Effector CD4-positive, alpha-beta T cell (primary cell): ENCODE results near the gene SZT2.
A peak's percentile ranks its signal among the peaks of the same experiment; 100 is the strongest.
"Not testable (repeated sequence)": the region's sequence is repeated elsewhere in the genome, so short reads cannot be mapped to it uniquely, and the experiment has no call there.

Source experiments
- DNase-seq: peaks from one replicate; pipeline ENCODE4 v3.0.0-alpha.2; 2020

Gene SZT2

DNA sequence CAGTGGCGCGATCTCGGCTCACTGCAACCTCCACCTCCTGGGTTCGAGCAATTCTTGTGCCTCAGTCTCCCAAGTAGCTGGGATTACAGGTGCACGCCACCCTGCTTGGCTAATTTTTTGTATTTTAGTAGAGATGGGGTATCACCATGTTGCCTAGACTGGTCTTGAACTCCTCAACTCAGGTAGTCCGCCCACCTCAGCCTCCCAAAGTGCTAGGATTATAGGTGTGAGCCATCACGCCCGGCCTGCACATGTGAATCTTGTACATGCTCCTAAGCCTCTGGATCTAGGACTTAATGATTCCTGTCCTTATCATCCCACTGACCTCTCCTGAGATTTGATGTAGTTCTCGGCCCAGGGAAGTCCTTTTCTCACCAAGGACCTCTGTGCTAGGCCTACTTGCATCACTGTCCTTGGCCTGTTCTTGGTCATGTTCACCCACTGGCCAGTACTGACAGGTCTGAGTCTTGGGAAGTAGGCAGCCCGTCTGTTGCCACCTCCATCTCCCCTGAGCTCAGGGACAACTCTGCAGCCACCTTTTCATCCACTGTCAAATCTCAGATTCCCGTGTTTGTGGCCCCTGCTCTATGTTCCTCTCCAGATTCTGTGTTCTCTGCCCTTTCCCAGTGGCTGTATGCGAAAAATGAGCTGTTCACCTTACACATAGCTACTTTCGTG lies 54.6 kb downstream of the SZT2 start:
- DNase-seq = no peak

DNA sequence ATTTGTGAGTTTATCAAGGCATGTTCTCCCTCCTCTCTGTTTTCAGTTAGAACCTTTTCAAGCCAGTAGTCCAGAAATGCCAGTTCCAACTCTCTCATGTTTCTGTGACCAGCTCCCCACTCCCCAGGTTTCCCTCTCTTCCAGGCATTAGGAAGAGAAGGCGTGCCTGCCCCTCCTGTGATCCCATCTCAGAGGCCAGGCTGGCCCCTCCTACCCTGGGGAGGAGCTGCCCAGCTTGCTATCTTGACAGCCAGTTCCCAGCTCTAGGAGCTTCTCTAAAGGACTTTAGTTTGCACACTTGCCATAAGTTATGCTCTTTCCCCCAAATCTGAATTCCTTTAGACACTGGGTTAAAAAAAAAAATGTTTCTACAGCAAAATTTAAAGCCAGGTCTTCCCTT lies 55.1 kb downstream of the SZT2 start:
- no peak for DNase-seq

- DNase-seq = no peak
Observed at GRCh38 chr1:43445606-43446387, 56.1 kb downstream of the SZT2 start.

DNA sequence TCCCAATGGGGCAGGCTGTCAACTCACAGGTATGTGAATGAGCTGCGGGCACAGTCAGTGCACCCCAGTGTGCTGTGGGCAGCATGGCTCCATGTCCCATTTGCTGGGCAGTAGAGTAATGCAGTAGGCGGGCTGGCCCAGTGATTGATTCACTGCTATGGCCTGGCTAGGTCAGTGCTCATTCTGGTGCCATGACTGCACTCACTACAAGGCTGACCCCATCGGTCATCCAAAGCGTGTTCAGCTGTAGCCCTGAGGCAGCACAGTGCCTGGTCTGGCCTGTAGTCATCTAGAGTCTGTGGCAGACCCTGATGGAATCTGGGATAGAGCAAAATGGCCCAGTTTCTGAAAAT lies 56.7 kb downstream of the SZT2 start:
- DNase-seq = no peak

DNA sequence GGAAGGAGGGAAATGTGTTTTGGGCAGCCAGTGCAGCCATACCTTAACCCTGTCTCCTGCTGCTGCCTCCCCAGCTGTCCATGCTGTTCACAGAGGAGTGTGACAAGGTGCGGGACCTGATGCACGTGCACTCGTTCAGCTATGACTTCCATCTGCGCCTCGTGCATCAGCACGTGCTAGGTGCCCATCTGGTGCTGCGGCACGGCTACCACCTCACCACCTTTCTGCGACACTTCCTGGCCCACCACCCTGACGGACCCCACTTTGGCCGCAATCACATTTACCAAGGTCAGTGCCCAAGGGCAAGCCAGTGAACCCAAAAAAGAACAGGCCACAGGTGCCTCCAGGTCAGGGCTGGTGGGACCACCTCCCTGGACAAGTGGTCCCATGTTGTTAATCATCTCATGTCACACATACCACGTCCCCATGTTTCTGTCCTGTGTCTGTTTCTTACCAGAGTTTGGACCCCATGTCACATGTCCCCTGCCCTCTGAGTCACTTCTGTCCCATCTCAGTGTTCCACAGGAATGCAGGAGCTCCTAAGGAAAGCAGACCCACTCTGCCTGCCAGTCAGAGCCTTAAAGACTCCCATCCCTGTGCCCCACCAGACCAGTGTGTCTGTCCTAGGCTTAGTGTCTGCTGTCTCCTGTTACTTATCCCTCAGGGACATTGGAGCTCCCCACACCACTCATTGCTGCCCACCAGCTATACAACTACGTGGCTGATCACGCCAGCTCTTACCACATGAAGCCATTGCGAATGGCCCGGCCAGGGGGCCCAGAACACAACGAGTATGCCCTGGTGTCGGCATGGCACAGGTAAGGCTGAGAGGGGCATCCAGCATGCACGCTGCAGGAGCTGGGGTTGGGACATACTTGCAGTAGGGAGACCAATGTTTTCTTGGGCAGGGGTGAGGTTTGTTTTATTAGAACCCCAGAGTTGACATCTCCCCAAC lies 57.5 kb downstream of the SZT2 start:
- DNase-seq = no peak

DNA sequence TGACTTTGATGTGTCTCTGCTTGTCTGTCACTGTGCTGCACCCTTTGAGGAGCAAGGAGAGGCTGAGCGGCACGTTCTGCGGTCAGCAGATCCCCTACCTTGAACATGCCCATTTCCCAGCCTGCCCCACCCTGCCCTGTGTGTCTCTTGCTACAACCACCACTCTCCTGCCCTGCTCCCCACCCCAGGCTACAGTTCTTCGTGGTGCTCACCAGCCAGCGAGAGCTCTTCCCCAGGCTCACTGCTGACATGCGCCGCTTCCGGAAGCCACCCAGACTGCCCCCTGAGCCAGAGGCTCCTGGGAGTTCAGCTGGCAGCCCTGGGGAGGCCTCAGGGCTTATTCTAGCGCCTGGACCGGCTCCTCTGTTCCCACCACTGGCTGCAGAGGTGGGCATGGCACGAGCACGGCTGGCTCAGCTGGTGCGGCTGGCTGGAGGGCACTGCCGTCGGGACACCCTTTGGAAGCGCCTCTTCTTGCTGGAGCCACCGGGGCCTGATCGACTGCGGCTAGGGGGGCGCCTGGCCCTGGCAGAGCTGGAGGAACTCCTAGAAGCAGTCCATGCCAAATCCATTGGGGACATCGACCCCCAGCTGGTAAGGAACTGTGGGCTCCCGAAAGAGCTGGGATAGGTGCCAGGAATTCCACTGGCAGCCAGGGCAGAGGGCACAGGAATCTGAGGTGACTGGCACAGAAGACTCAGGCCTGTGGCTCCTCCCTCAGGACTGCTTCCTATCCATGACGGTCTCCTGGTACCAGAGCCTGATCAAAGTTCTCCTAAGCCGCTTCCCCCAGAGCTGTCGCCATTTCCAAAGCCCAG lies 58.4 kb downstream of the SZT2 start:
- DNase-seq = no peak

- DNase-seq = no peak
Observed at GRCh38 chr1:43448955-43449707, 59.4 kb downstream of the SZT2 start.

DNA sequence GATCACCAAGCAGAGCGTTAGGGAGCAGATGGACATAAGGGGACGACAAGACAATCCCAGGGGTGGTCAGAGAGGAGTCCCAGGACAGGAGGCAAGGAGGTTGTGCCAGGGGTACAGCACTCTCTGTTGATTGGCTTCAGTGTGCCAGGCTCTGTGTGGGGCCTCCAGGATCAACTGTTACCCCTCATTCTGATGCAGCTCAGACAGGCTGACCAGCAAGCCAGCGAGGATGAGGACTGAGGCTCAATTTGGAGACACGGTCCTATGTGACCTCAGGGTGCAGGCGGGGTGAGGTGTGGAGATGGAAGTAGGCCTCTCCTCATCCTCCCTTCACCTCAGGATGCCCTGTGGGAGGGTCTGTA lies 60.0 kb downstream of the SZT2 start:
- no peak for DNase-seq

DNA sequence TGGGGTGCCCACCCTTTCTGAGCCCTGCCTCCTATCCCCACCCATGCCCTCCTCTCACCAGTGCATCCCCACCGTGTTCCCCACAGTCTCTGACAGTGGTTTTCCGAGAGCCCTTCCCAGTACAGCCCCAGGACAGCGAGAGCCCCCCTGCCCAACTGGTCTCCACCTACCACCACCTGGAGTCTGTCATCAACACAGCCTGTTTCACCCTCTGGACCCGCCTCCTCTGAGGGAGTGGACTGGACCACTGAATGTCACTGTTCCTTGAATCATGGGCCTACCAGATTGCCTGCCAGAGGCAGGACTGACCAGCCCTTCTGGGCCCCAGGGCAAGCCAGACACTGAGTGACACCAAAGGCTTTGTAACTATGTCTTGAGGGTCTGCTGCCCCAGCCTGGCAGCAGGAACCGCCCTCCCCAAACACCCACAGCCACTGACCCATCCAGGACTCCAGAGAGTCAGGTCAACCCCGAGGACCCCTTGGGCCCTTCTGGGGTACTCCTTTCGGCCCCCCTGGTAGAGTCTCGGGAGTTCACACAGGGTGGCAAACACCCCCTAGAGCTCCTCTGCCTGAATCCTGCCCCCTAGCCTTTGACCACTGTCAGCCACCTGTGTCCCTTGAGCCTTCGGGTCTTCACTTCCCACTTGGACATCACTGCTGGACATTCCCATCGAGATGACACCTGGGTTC lies 60.7 kb downstream of the SZT2 start:
- no peak for DNase-seq

DNA sequence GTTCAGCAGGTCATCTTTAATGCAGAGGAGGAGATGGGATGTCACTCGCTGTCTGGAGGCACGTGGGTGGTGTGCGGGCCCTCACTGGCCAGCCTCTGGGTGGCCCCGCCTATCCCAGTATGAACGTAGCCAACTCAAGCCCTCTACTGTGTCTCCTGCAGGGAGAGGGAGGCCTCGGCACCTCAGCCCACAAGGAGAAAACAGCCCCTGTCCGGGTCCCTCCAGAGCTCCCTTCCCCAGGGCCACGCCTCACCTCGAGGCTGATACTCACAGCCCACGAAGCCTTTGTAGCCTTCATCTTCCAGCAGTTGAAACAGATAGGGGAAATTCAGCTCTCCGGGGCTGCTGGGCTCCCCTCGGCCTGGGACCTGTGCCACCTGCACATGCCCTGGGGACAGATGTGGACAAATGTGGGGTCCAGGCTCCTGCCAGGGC lies 61.5 kb downstream of the SZT2 start:
- DNase-seq = no peak

DNA sequence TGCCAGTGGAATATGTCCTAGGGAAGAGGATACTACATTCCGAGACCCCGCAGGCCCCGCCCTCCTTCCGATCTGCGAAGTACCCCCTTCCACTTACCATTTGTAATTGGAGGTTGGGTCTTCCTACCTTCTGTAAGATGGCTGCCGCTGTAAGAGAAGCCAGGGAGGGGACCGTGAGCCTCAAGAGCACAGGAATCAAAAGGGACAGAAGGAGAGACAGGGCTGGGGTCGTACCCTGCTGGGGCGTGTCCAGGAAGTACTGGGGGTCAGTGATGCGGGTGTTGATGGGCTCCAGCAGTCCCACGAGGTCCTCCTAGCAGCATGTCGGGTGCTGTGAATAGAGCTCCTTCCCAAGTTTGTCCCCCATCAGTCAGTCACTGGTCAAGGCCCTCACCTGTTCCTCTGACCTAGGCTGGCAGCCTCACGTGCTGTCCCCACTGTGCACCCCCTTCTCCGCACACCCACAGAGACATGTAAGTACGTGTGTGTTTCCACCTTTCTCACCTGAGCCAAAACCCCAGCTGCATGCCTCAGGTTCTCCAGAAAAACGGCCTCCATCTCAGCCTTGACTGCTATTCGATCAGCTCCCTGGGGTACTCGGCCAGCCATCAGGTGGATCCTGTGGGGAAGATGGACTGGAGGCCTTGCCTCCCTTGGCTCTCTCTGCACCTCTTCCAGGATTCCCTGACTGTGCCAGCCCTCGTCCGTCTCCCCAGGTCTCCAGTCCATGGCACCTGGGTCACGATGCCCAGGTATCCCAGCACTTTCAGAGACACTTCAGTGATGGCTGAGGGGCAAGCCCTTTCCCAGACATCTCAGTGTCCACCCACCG lies 62.2 kb downstream of the SZT2 start:
- DNase-seq = no peak

- DNase-seq = no peak
Observed at GRCh38 chr1:43452789-43453441, 63.2 kb downstream of the SZT2 start.

DNA sequence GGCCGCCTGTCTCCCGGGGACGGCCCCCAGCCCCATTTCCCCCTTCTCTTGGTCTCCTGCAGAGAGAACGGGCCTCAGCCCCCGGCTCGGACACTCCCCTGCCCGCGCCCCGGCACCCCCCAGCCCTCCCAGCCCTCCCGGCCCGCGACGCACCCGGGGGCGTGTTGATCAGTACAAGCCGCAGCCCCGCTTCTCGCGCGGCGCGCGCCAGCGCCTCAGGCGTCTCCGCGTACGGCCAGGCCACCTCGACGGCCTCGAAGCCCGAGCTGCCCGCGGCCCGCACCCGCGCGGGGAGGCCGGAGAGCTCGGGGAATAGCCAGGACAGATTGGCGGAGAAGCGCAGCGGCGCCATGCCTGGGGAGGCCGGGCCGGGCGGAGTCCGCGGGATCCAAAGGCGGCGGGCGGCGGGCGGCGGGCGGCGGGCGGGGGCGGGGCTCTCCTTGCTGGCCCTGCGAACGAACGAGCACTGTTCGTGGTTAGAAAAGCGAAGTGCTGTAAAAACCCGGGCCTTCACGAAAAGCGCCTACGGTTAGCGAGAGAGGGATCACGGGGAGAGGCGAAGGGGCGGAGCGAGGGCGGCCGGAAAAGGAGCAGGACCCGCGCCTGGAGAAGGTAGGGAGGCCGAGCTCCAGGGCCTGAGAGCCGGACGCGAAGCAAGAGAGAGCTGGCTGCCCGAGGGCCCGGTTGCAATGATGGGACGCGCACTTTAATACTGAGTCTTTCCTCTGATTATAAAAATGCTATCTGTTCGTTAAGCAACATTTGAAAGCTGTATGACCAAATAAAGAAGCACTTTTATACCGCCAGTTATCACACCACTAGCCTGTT lies 64.0 kb downstream of the SZT2 start, which contains the start of gene HYI:
Gene HYI (minus strand): TSS at position 490 of the 828 bp plus-strand sequence. CDS start 138 bp downstream, at position 352.
- DNase-seq = peak; percentile 47

GRCh38 chr1:43454270-43455011 lies 64.7 kb downstream of the SZT2 start:
- DNase-seq = peak; percentile 39

DNA sequence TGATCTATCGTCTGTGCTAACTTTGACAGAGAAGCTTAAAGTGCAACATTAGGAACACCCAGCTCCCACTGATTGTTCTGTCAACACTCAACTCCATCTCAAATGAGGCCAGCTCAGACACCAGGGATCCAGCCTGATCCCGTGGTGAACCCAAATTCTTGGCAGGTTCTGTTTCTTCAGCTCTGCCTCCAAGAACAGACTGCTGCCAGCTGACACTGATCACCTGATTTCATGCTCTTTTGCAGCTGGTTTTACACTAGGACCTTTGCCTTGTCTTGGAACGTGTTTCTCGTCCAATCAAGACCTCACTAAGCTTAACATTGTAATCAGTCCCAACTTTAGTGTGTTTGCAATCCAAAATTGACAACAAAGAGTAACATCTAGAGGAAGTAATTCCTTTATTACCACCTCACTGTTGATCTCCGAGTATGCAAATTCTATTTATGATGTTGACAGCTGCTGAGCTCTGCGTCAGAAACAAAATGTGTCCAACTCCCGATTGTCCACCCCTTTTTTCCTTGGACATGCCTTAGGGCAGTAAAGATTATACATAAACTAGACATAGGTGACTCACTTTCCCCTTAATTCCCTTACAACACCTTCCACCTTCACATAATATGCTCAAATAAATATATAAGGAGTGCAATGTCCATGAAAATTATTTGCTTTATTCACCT lies 65.7 kb downstream of the SZT2 start:
- no peak for DNase-seq

GRCh38 chr1:43458379-43458778 lies 68.7 kb downstream of the SZT2 start:
- DNase-seq = not testable (repeated sequence)
